IPS-15b (cell line): ENCODE data around the gene NKX2-4.
"Not testable (repeated sequence)": the region's sequence is repeated elsewhere in the genome, so short reads cannot be mapped to it uniquely, and the experiment has no call there.

Source experiments
- H3K27me3 ChIP-seq: one replicate; pipeline ENCODE4 v1.6.1; 2013; ENCODE audit warnings: low read length; ENCODE audit not compliant: control insufficient read depth, insufficient read depth
- H3K36me3 ChIP-seq: one replicate; pipeline ENCODE4 v1.6.1; 2013; ENCODE audit warnings: low read length; ENCODE audit not compliant: control insufficient read depth, insufficient read depth
- H3K4me1 ChIP-seq: one replicate; pipeline ENCODE4 v1.6.1; 2013; ENCODE audit warnings: mild to moderate bottlenecking, low read length; ENCODE audit not compliant: control insufficient read depth, insufficient read depth
- H3K4me3 ChIP-seq: one replicate; pipeline ENCODE4 v1.5.1; 2013; ENCODE audit warnings: low read depth, low read length
- H3K9ac ChIP-seq: one replicate; pipeline ENCODE4 v1.6.1; 2013; ENCODE audit warnings: low read depth, mild to moderate bottlenecking, low read length
- H3K9me3 ChIP-seq: one replicate; pipeline ENCODE4 v1.6.1; 2013; ENCODE audit warnings: mild to moderate bottlenecking, low read length; ENCODE audit not compliant: control insufficient read depth, insufficient read depth

NKX2-4 gene

DNA sequence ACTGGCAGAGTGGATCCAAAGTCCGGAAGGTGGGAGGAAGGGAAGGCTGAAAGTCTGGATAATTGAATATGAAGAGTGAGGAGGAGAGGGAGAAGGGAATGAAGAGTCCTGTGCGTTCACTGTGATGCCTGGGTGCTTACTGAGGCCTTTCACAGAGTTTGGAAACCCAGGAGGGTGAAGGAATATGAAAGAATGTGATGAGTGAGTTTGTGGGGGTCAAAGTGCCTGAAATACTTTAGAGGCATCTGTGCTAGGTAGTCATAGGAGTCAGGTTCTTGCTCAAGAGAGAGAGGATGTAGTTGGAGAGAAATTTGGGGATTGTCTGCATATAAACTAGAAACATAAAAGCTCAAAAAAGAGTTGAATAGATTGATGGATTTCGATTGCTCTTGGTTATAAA is 20.7 kb downstream of the NKX2-4 start:
- no peak overlapping the region for H3K9ac ChIP-seq
- no peak overlapping the region for H3K4me3 ChIP-seq
- no peaks in the 10 kb centered on the region for H3K9me3 ChIP-seq
- H3K36me3 ChIP-seq, result no peaks in the 10 kb centered on the region
- H3K4me1 ChIP-seq, result no peaks in the 10 kb centered on the region
- no peaks in the 10 kb centered on the region for H3K27me3 ChIP-seq

DNA sequence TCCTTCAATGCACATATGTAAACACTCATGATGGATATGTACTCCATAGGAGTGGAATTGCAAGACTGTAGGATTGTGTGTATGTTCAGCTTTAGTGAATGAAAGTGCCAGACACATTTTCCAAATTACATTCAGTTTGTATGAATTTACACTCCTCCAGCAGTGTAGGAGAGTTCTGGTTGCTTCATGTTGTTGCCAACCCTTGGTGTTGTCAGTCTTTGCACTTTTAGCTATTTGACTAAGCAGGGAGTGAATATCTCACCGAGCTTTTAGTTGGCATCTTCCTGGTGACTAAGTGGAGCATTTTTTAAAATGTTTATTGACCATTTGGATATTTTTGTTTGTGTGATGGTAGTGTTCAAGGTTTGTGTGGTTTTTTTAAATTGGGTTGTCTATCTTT is 23.9 kb downstream of the NKX2-4 start:
- H3K9me3 ChIP-seq, result no peaks in the 10 kb centered on the region
- H3K27me3 ChIP-seq, result no peaks in the 10 kb centered on the region
- H3K36me3 ChIP-seq, result peaks cover 1% of the 10 kb centered on the region
- H3K4me3 ChIP-seq, result no peak overlapping the region
- no peaks in the 10 kb centered on the region for H3K4me1 ChIP-seq
- no peak overlapping the region for H3K9ac ChIP-seq

DNA sequence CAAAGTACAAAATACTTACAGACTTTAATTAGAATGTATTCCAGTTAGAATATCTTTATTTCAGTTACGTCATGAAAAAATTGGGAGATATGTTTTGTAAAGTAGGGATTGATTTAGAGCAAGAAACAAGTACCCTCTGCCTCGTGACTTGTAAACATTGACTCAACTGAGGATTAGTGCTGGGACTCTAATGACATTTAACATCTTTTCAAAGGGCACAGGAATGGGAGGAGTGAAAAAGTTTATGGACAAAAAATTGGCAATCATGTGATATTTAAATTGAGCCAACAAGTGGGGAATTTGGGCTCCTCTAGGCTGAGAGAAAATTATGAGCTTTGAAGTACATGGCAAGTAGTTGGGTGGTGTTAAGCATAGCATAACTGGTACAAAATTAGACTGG is 25.3 kb downstream of the NKX2-4 start:
- Histone ChIP-seq H3K27me3 (no peaks in the 10 kb centered on the region), H3K36me3 (peaks cover 5% of the 10 kb centered on the region), H3K4me3 (no peak overlapping the region), H3K9me3 (no peaks in the 10 kb centered on the region), H3K4me1 (no peaks in the 10 kb centered on the region), H3K9ac (no peak overlapping the region)

DNA sequence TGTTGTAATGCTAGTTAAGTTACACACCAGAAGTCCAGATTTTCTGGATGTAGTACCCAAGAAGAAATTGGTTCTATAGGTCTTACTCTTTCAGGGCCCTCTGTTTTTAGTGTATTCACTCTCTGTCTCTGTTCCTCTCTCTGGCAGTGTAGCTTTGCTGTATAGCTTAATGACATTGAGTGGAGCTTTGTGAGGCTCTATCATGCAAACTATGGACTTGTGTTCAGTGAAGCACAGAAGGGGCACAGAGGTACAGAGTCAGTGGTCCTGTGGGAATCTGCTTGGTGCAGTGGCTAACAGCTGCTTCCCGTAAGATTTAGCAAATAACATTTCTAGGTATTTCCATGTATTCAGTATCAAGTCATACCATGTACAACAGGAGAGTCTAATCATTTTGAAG is 26.1 kb downstream of the NKX2-4 start:
- Histone ChIP-seq H3K9me3 (no peaks in the 10 kb centered on the region), H3K36me3 (peaks cover 5% of the 10 kb centered on the region), H3K27me3 (no peaks in the 10 kb centered on the region), H3K9ac (no peak overlapping the region), H3K4me1 (no peaks in the 10 kb centered on the region), H3K4me3 (no peak overlapping the region)

DNA sequence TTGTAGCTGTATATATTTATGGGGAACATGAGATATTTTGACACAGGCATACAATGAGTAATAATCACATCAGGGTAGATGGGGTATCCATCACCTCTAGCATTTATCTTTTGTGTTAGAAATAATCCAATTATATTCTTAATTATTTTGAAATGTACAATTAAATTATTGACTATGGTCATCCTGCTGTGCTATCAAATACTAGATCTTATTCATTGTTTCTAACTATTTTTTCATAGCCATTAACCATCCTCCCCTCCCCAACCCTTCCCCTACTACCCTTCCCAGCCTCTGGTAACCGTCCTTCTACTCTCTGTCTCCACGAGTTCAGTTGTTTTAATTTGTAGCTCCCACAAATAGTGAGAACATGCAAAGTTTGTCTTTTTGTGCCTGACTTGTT is 28.5 kb downstream of the NKX2-4 start:
- Histone ChIP-seq H3K9ac (no peak overlapping the region), H3K36me3 (peaks cover 7% of the 10 kb centered on the region), H3K4me3 (no peak overlapping the region), H3K9me3 (no peaks in the 10 kb centered on the region), H3K4me1 (no peaks in the 10 kb centered on the region), H3K27me3 (no peaks in the 10 kb centered on the region)

DNA sequence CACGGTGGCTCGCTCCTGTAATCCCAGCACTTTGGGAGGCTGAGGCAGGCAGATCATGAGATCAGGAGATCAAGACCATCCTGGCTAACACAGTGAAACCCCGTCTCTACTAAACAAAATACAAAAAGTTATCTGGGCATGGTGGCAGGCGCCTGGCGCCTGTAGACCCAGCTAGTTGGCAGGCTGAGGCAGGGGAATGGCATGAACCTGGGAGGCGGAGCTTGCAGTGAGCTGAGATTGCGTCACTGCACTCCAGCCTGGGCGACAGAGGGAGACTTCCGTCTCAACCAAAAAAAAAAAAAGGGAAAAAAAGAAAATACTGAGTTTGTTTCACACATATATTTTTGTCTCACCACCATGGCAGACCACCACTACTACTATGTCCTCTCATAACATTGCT is 31.1 kb downstream of the NKX2-4 start:
- not testable (repeated sequence) for H3K9ac ChIP-seq, H3K4me3 ChIP-seq, H3K4me1 ChIP-seq, H3K27me3 ChIP-seq, H3K36me3 ChIP-seq, H3K9me3 ChIP-seq

DNA sequence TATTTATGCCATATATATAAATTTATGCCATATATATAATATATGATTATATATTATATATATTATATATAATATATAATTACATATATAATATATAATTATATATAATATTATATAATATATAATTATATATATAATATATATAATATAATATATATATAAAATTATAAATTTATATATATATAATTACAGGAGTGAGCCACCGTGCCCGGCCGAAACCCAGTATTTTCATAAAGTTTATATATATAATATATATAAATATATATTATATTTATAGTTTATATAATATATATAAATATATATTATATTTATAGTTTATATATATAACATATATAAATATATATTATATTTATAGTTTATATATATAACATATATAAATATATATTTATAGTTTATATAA is 31.6 kb downstream of the NKX2-4 start:
- H3K9ac ChIP-seq, result no peak overlapping the region
- peaks cover 7% of the 10 kb centered on the region for H3K36me3 ChIP-seq
- H3K27me3 ChIP-seq, result no peaks in the 10 kb centered on the region
- no peaks in the 10 kb centered on the region for H3K4me1 ChIP-seq
- no peak overlapping the region for H3K4me3 ChIP-seq
- H3K9me3 ChIP-seq, result no peaks in the 10 kb centered on the region

DNA sequence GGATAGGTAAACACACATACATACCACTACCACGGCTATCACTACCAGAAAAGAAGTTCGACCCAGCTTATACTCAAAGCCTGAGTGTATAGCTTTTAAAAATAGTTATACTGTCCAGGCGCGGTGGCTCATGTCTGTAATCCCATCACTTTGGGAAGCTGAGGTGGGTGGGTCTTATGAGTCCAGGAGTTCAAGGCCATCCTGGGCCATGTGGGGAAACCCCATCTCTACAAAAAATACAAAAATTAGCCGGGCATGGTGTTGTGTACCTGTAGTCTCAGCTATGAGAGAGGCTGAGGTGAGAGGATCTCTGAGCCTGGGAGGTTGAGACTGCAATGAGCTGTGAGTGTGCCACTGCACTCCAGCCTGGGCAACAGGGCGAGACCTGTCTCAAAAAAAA is 32.9 kb downstream of the NKX2-4 start:
- Histone ChIP-seq H3K4me1 (no peaks in the 10 kb centered on the region), H3K27me3 (no peaks in the 10 kb centered on the region), H3K9ac (no peak overlapping the region), H3K9me3 (no peaks in the 10 kb centered on the region), H3K4me3 (no peak overlapping the region), H3K36me3 (peaks cover 7% of the 10 kb centered on the region)

DNA sequence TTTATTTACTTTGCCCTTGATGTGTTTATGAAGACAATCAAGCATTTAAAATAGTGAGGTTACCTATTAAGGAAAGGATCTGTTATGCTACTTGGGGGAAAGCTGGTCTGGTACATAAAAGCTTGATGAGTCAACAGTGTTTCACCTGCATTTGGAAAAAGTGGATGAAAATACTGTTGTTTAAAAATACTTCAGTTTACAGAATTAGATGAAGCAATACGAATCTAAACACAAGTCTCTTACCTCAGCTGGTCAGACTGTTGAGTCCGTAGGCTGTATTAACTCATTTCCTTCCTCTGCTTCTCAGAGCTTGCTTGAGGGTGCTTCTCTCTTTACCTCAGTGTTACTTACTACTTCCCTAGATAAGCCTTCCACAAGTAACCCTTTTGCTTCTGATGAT is 36.1 kb downstream of the NKX2-4 start:
- no peak overlapping the region for H3K9ac ChIP-seq

DNA sequence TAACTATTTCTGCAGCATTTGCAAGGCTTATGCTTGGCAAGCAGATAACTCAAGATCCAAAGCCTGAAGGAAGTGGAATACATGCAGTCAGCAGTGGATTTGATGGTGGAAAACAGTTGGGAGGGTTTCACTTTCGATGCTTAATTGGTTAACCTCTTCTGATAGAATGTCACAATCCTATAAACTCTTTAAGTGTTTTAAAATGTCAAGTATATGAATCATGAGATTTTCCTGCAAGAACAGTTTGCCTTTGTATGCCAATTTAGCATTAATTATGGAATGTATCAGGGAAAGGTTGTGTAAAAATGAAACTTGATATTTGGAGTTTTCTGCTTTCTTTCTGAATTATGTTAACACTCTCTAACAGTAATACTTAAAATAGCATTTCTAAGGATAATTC is 36.6 kb downstream of the NKX2-4 start:
- Histone ChIP-seq H3K9me3 (no peaks in the 10 kb centered on the region), H3K9ac (no peak overlapping the region), H3K4me1 (no peaks in the 10 kb centered on the region), H3K27me3 (no peaks in the 10 kb centered on the region), H3K36me3 (peaks cover 7% of the 10 kb centered on the region), H3K4me3 (no peak overlapping the region)

More for the DNA sequence above, 36.1 kb downstream of the NKX2-4 start:
- no peak overlapping the region for H3K4me3 ChIP-seq
- peaks cover 7% of the 10 kb centered on the region for H3K36me3 ChIP-seq
- no peaks in the 10 kb centered on the region for H3K4me1 ChIP-seq
- H3K27me3 ChIP-seq, result no peaks in the 10 kb centered on the region
- H3K9me3 ChIP-seq, result no peaks in the 10 kb centered on the region

DNA sequence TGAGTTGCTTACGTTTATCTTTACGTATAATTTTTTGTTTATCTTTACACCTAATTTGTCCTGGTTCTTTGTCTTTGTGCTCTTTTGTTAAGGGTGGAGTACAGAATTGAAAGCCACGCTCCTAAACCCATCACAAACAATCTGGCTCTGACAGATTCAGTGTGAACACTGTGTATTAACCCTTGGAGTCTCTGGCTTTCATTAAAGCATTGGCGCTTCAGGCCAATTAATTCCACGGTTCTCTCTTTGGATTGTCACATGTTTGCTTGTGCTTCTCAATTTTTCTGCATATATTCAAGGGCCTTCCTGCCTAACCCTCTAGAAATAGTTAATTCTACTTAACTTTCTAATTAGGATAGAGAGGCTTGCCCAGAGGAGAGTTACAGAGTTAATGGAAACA is 38.6 kb downstream of the NKX2-4 start:
- H3K27me3 ChIP-seq, result no peaks in the 10 kb centered on the region
- H3K4me3 ChIP-seq, result no peak overlapping the region
- no peaks in the 10 kb centered on the region for H3K4me1 ChIP-seq
- no peak overlapping the region for H3K9ac ChIP-seq
- peaks cover 4% of the 10 kb centered on the region for H3K36me3 ChIP-seq
- H3K9me3 ChIP-seq, result no peaks in the 10 kb centered on the region

DNA sequence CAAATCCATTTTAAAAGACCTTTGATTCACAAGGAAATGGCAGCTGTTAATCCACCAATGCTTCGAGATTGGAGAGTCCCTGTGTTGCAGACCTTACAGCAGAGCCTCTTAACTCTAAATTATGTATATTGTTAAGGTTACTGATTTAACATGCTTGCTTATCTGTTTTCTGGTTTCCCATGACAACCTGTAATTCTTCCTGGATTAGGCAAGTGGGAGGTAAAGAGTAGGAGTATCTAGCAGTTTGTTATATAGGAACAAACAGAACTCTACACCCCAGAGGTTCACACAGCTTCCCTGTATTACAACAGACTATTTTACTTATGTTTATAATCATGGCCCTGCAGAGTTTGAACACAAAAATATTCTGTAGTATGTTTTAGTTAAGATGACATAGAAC is 39.5 kb downstream of the NKX2-4 start:
- Histone ChIP-seq H3K36me3 (peaks cover 4% of the 10 kb centered on the region), H3K9me3 (no peaks in the 10 kb centered on the region), H3K27me3 (no peaks in the 10 kb centered on the region), H3K9ac (no peak overlapping the region), H3K4me3 (no peak overlapping the region), H3K4me1 (no peaks in the 10 kb centered on the region)

DNA sequence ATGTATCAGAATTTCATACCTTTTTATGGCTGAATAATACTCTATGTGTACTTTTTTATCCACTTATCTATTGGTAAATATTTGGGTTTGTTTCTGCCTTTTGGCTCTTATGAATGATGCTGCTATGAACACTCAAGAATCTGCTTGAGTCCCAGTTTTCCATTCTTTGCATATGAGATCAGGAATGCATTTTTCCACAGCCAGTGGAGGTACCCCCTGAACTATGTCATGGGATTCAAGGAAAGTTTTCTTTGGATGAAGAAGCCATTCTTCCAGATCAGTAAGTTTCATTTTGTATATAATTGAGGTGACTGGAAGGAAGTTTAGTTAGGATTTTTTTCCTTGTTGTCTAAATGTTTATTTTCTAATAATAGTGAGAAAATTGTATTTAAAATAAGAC is 40.9 kb downstream of the NKX2-4 start:
- Histone ChIP-seq H3K9ac (no peak overlapping the region), H3K4me3 (no peak overlapping the region), H3K9me3 (no peaks in the 10 kb centered on the region), H3K27me3 (no peaks in the 10 kb centered on the region), H3K36me3 (peaks cover 4% of the 10 kb centered on the region), H3K4me1 (no peaks in the 10 kb centered on the region)
